ENCODE measurements around the gene TSPAN7. TPM values are rescaled to one million over a fixed set of nuclear protein-coding genes. Genes with fewer than 3 reads are reported as not detected.

TSPAN7 gene
- total RNA-seq, 1 donor from 2014 or later, result 25.6 TPM

GRCh38 chrX:38636949-38637819, 75.8 kb downstream of the TSPAN7 start:
- Histone ChIP-seq H3K9me3 (ENCODE audit: control insufficient read depth in 3 of 3, low read length in 3 of 3) (no peaks in the 10 kb centered on the region), H3K4me1 (ENCODE audit: control insufficient read depth in 3 of 3, insufficient read depth in 3 of 3, low read length in 3 of 3) (peaks cover 21 to 24% (median 23%) of the 10 kb centered on the region in 3 donors), H3K36me3 (ENCODE audit: control insufficient read depth in 3 of 3, insufficient read depth in 3 of 3, low read length in 3 of 3) (peaks cover 0 to 3% (median 0%) of the 10 kb centered on the region in 3 donors), H3K27me3 (ENCODE audit: control insufficient read depth in 3 of 3, insufficient read depth in 3 of 3, low read length in 3 of 3) (no peaks in the 10 kb centered on the region), H3K27ac (ENCODE audit: low read depth, low read length) (peak overlapping the region; percentile 36), H3K9ac (ENCODE audit: low read depth in 1 of 3, low read length in 3 of 3) (peak overlapping the region in 1 of 3 donors; percentile 50), H3K4me3 (ENCODE audit: low read length in 3 of 3) (no peak overlapping the region)

GRCh38 chrX:38638952-38639529, 77.7 kb downstream of the TSPAN7 start:
- Histone ChIP-seq H3K4me1 (ENCODE audit: control insufficient read depth in 3 of 3, insufficient read depth in 3 of 3, low read length in 3 of 3) (peaks cover 21 to 24% (median 23%) of the 10 kb centered on the region in 3 donors), H3K36me3 (ENCODE audit: control insufficient read depth in 3 of 3, insufficient read depth in 3 of 3, low read length in 3 of 3) (peaks cover 0 to 4% (median 0%) of the 10 kb centered on the region in 3 donors), H3K9me3 (ENCODE audit: control insufficient read depth in 3 of 3, low read length in 3 of 3) (no peaks in the 10 kb centered on the region), H3K27me3 (ENCODE audit: control insufficient read depth in 3 of 3, insufficient read depth in 3 of 3, low read length in 3 of 3) (no peaks in the 10 kb centered on the region), H3K4me3 (ENCODE audit: low read length in 3 of 3) (no peak overlapping the region), H3K27ac (ENCODE audit: low read depth, low read length) (no peak overlapping the region), H3K9ac (ENCODE audit: low read depth in 1 of 3, low read length in 3 of 3) (no peak overlapping the region)

- Histone ChIP-seq H3K4me1 (ENCODE audit: control insufficient read depth in 3 of 3, insufficient read depth in 3 of 3, low read length in 3 of 3) (peaks cover 16 to 24% (median 20%) of the 10 kb centered on the region in 3 donors), H3K9me3 (ENCODE audit: control insufficient read depth in 3 of 3, low read length in 3 of 3) (no peaks in the 10 kb centered on the region), H3K36me3 (ENCODE audit: control insufficient read depth in 3 of 3, insufficient read depth in 3 of 3, low read length in 3 of 3) (peaks cover 0 to 4% (median 0%) of the 10 kb centered on the region in 3 donors), H3K9ac (ENCODE audit: low read depth in 1 of 3, low read length in 3 of 3) (no peak overlapping the region), H3K27me3 (ENCODE audit: control insufficient read depth in 3 of 3, insufficient read depth in 3 of 3, low read length in 3 of 3) (no peaks in the 10 kb centered on the region), H3K4me3 (ENCODE audit: low read length in 3 of 3) (no peak overlapping the region), H3K27ac (ENCODE audit: low read depth, low read length) (no peak overlapping the region)
Observed at GRCh38 chrX:38639730-38640129, 78.4 kb downstream of the TSPAN7 start.

GRCh38 chrX:38641197-38641596, 79.9 kb downstream of the TSPAN7 start:
- H3K4me1 ChIP-seq (ENCODE audit: control insufficient read depth in 3 of 3, insufficient read depth in 3 of 3, low read length in 3 of 3), result peaks cover 12 to 30% (median 20%) of the 10 kb centered on the region in 3 donors
- H3K4me3 ChIP-seq (ENCODE audit: low read length in 3 of 3), result no peak overlapping the region
- H3K9ac ChIP-seq (ENCODE audit: low read depth in 1 of 3, low read length in 3 of 3), result no peak overlapping the region
- no peak overlapping the region for H3K27ac ChIP-seq (ENCODE audit: low read depth, low read length)
- peaks cover 0 to 4% (median 0%) of the 10 kb centered on the region in 3 donors for H3K36me3 ChIP-seq (ENCODE audit: control insufficient read depth in 3 of 3, insufficient read depth in 3 of 3, low read length in 3 of 3)
- H3K27me3 ChIP-seq (ENCODE audit: control insufficient read depth in 3 of 3, insufficient read depth in 3 of 3, low read length in 3 of 3), result no peaks in the 10 kb centered on the region
- no peaks in the 10 kb centered on the region for H3K9me3 ChIP-seq (ENCODE audit: control insufficient read depth in 3 of 3, low read length in 3 of 3)

GRCh38 chrX:38643903-38644302, 82.6 kb downstream of the TSPAN7 start:
- peaks cover 0 to 10% (median 8%) of the 10 kb centered on the region in 3 donors for H3K4me1 ChIP-seq (ENCODE audit: control insufficient read depth in 3 of 3, insufficient read depth in 3 of 3, low read length in 3 of 3)
- no peaks in the 10 kb centered on the region for H3K9me3 ChIP-seq (ENCODE audit: control insufficient read depth in 3 of 3, low read length in 3 of 3)
- H3K4me3 ChIP-seq (ENCODE audit: low read length in 3 of 3), result no peak overlapping the region
- no peaks in the 10 kb centered on the region for H3K27me3 ChIP-seq (ENCODE audit: control insufficient read depth in 3 of 3, insufficient read depth in 3 of 3, low read length in 3 of 3)
- peaks cover 0 to 4% (median 0%) of the 10 kb centered on the region in 3 donors for H3K36me3 ChIP-seq (ENCODE audit: control insufficient read depth in 3 of 3, insufficient read depth in 3 of 3, low read length in 3 of 3)
- H3K27ac ChIP-seq (ENCODE audit: low read depth, low read length), result no peak overlapping the region
- no peak overlapping the region for H3K9ac ChIP-seq (ENCODE audit: low read depth in 1 of 3, low read length in 3 of 3)

GRCh38 chrX:38646129-38646528, 84.8 kb downstream of the TSPAN7 start:
- Histone ChIP-seq H3K4me1 (ENCODE audit: control insufficient read depth in 3 of 3, insufficient read depth in 3 of 3, low read length in 3 of 3) (peaks cover 7 to 23% (median 19%) of the 10 kb centered on the region in 3 donors), H3K4me3 (ENCODE audit: low read length in 3 of 3) (no peak overlapping the region), H3K27ac (ENCODE audit: low read depth, low read length) (no peak overlapping the region), H3K9me3 (ENCODE audit: control insufficient read depth in 3 of 3, low read length in 3 of 3) (no peaks in the 10 kb centered on the region), H3K9ac (ENCODE audit: low read depth in 1 of 3, low read length in 3 of 3) (no peak overlapping the region), H3K36me3 (ENCODE audit: control insufficient read depth in 3 of 3, insufficient read depth in 3 of 3, low read length in 3 of 3) (peaks cover 0 to 4% (median 0%) of the 10 kb centered on the region in 3 donors), H3K27me3 (ENCODE audit: control insufficient read depth in 3 of 3, insufficient read depth in 3 of 3, low read length in 3 of 3) (no peaks in the 10 kb centered on the region)

- Histone ChIP-seq H3K36me3 (ENCODE audit: control insufficient read depth in 3 of 3, insufficient read depth in 3 of 3, low read length in 3 of 3) (no peaks in the 10 kb centered on the region), H3K9me3 (ENCODE audit: control insufficient read depth in 3 of 3, low read length in 3 of 3) (no peaks in the 10 kb centered on the region), H3K4me3 (ENCODE audit: low read length in 3 of 3) (no peak overlapping the region), H3K9ac (ENCODE audit: low read depth in 1 of 3, low read length in 3 of 3) (no peak overlapping the region), H3K4me1 (ENCODE audit: control insufficient read depth in 3 of 3, insufficient read depth in 3 of 3, low read length in 3 of 3) (peaks cover 11 to 27% (median 23%) of the 10 kb centered on the region in 3 donors), H3K27ac (ENCODE audit: low read depth, low read length) (peak overlapping the region; percentile 51), H3K27me3 (ENCODE audit: control insufficient read depth in 3 of 3, insufficient read depth in 3 of 3, low read length in 3 of 3) (no peaks in the 10 kb centered on the region)
Observed at GRCh38 chrX:38649221-38649620, 87.9 kb downstream of the TSPAN7 start.

GRCh38 chrX:38649674-38650647, 88.6 kb downstream of the TSPAN7 start:
- Histone ChIP-seq H3K36me3 (ENCODE audit: control insufficient read depth in 3 of 3, insufficient read depth in 3 of 3, low read length in 3 of 3) (no peaks in the 10 kb centered on the region), H3K4me1 (ENCODE audit: control insufficient read depth in 3 of 3, insufficient read depth in 3 of 3, low read length in 3 of 3) (peaks cover 18 to 30% (median 29%) of the 10 kb centered on the region in 3 donors), H3K9ac (ENCODE audit: low read depth in 1 of 3, low read length in 3 of 3) (no peak overlapping the region), H3K9me3 (ENCODE audit: control insufficient read depth in 3 of 3, low read length in 3 of 3) (no peaks in the 10 kb centered on the region), H3K4me3 (ENCODE audit: low read length in 3 of 3) (no peak overlapping the region), H3K27me3 (ENCODE audit: control insufficient read depth in 3 of 3, insufficient read depth in 3 of 3, low read length in 3 of 3) (no peaks in the 10 kb centered on the region), H3K27ac (ENCODE audit: low read depth, low read length) (peak overlapping the region; percentile 51)

Measured in skeletal muscle tissue (tissue), 4 donors.